Liver (tissue), 9 donors: ENCODE measurements around the gene CFDP1. TPM values are rescaled to one million over a fixed set of nuclear protein-coding genes. Genes with fewer than 3 reads are reported as not detected.
A peak's percentile ranks its signal among the peaks of the same experiment; 100 is the strongest.

Source experiments
- DNase-seq: peaks from one replicate; pipeline ENCODE4 v3.0.0-alpha.2; 2017; ENCODE audit warnings: low spot score
- H3K27ac ChIP-seq, 2 donors: one replicate each; pipeline ENCODE4 v1.7.0; 2013; ENCODE audit warnings: inconsistent platforms in 2 of 2, low read length in 2 of 2, control low read depth in 1 of 2, low read depth in 1 of 2, mild to moderate bottlenecking in 1 of 2
- H3K27me3 ChIP-seq, 4 donors: one replicate each; pipeline versions ENCODE4 v1.6.1 to v1.7.0; 2013; ENCODE audit warnings: low read length in 3 of 4, inconsistent platforms in 1 of 4, mild to moderate bottlenecking in 1 of 4, moderate library complexity in 1 of 4; ENCODE audit not compliant: control insufficient read depth in 4 of 4, insufficient read depth in 4 of 4
- H3K36me3 ChIP-seq, 4 donors: one replicate each; pipeline versions ENCODE4 v1.6.1 to v1.7.0; 2013; ENCODE audit warnings: low read length in 3 of 4, mild to moderate bottlenecking in 3 of 4, low read depth in 1 of 4, moderate library complexity in 1 of 4; ENCODE audit not compliant: control insufficient read depth in 4 of 4, insufficient read depth in 3 of 4
- H3K4me1 ChIP-seq, 4 donors: one replicate each; pipeline versions ENCODE4 v1.6.1 to v1.7.0; 2013; ENCODE audit warnings: low read length in 3 of 4, mild to moderate bottlenecking in 3 of 4, moderate library complexity in 1 of 4; ENCODE audit not compliant: control insufficient read depth in 4 of 4, insufficient read depth in 4 of 4
- H3K4me3 ChIP-seq, 3 donors: one replicate each; pipeline versions ENCODE4 v1.6.1 to v1.7.0; 2013; ENCODE audit warnings: low read length in 3 of 3, control low read depth in 1 of 3, low read depth in 1 of 3, mild to moderate bottlenecking in 1 of 3
- H3K9ac ChIP-seq, 2 donors: one replicate each; pipeline ENCODE4 v1.7.0; 2013; ENCODE audit warnings: low read length in 2 of 2, mild to moderate bottlenecking in 2 of 2, moderate library complexity in 2 of 2, control low read depth in 1 of 2, low read depth in 1 of 2
- H3K9me3 ChIP-seq, 4 donors: one replicate each; pipeline versions ENCODE4 v1.6.1 to v1.7.0; 2013; ENCODE audit warnings: low read length in 3 of 4; ENCODE audit not compliant: control insufficient read depth in 4 of 4
- ATF3 ChIP-seq: IDR thresholded peaks from 2 replicates; pipeline ENCODE4 v1.6.1; 2016; ENCODE audit warnings: antibody characterized with exemption
- CTCF ChIP-seq: fragments of 150-350 bp; IDR thresholded peaks from 2 replicates; pipeline ENCODE4 v1.5.1; 2017; ENCODE audit warnings: improper control_type of control experiment, low read depth, low read length; ENCODE audit not compliant: missing input control
- FOXA1 ChIP-seq: IDR thresholded peaks from 2 replicates; pipeline ENCODE4 v1.6.1; 2016; ENCODE audit warnings: antibody characterized with exemption
- FOXA2 ChIP-seq: IDR thresholded peaks from 2 replicates; pipeline ENCODE4 v1.6.1; 2016; ENCODE audit warnings: antibody characterized with exemption
- GABPA ChIP-seq, 2 donors: IDR thresholded peaks in 1 of 2; conservative IDR thresholded peaks in 1 of 2; 2 replicates each; pipeline ENCODE4 v1.6.1; 2016; ENCODE audit warnings: antibody characterized with exemption in 2 of 2, mild to moderate bottlenecking in 1 of 2, moderate library complexity in 1 of 2
- HNF4A ChIP-seq, 2 donors: conservative IDR thresholded peaks; 2 replicates each; pipeline ENCODE4 v1.6.1; 2016; ENCODE audit warnings: antibody characterized with exemption in 2 of 2, mild to moderate bottlenecking in 2 of 2
- HNF4G ChIP-seq: IDR thresholded peaks from 2 replicates; pipeline ENCODE4 v1.6.1; 2016; ENCODE audit warnings: antibody characterized with exemption
- JUND ChIP-seq, 2 donors: IDR thresholded peaks; 2 replicates each; pipeline ENCODE4 v1.6.1; 2016; ENCODE audit warnings: antibody characterized with exemption in 2 of 2
- MAX ChIP-seq: IDR thresholded peaks from 2 replicates; pipeline ENCODE4 v1.6.1; 2016; ENCODE audit warnings: antibody characterized with exemption
- NR2F2 ChIP-seq: IDR thresholded peaks from 2 replicates; pipeline ENCODE4 v1.6.1; 2016; ENCODE audit warnings: antibody characterized with exemption
- RAD21 ChIP-seq, 2 donors: IDR thresholded peaks; 2 replicates each; pipeline ENCODE4 v1.6.1; 2016; ENCODE audit warnings: antibody characterized with exemption in 2 of 2, mild to moderate bottlenecking in 2 of 2
- RXRA ChIP-seq, 2 donors: IDR thresholded peaks; 2 replicates each; pipeline ENCODE4 v1.6.1; 2017 to 2018; ENCODE audit warnings: antibody characterized with exemption in 2 of 2, mild to moderate bottlenecking in 1 of 2
- TAF1 ChIP-seq: conservative IDR thresholded peaks from 2 replicates; pipeline ENCODE4 v1.6.1; 2016; ENCODE audit warnings: antibody characterized with exemption, mild to moderate bottlenecking
- YY1 ChIP-seq: IDR thresholded peaks from 2 replicates; pipeline ENCODE4 v1.6.1; 2016; ENCODE audit warnings: antibody characterized with exemption, mild to moderate bottlenecking
- ZBTB33 ChIP-seq: IDR thresholded peaks from 2 replicates; pipeline ENCODE4 v1.6.1; 2016; ENCODE audit warnings: antibody characterized with exemption
- WGBS: extraction: QIAGEN DNeasy Blood & Tissue Kit; methylation state at CpG from one replicate; pipeline ENCODE4 v1.1.7; 2013; 5-methylcytosine and 5-hydroxymethylcytosine counted together
- polyA plus RNA-seq, 2 donors: library from polyadenylated mRNA; stranded (reverse) in 1 of 2; unstranded in 1 of 2; fragments of 200-250 nt in 1 of 2; fragments of >200 nt in 1 of 2; fragmentation: Nextera tagmentation in 1 of 2; extraction: Ambion mirVana in 1 of 2; gene quantifications; one replicate each; pipeline versions ENCODE4 v1.2.1 to v1.2.3, GENCODE V29; 2013 to 2015
- total RNA-seq, 2 donors: library from RNA; depleted of rRNA; stranded (reverse); fragments of >200 nt; gene quantifications; one replicate each; pipeline ENCODE4 v1.2.3, GENCODE V29; 2014
- donor health status: healthy.
- donor health status: healthy.
- donor health status: healthy.
- donor health status: healthy.
- donor health status: healthy.

Gene CFDP1
- total and polyA plus RNA-seq, 4 donors = 20.5 to 49.2 (median 33.9) TPM

GRCh38 chr16:75385507-75386152, 47.7 kb downstream of the CFDP1 start:
- no peak for TF ChIP-seq ATF3
- TF ChIP-seq RAD21 (IDR thresholded peaks at IDR 0.05) = peak; percentile 90 to 94
- no peak for TF ChIP-seq TAF1
- no peak for TF ChIP-seq MAX
- peak in 1 of 2 donors; percentile 8 for TF ChIP-seq HNF4A (conservative IDR thresholded peaks at IDR 0.05)
- TF ChIP-seq YY1 = no peak
- no peak for TF ChIP-seq FOXA1
- TF ChIP-seq CTCF = peak; percentile 75
- TF ChIP-seq NR2F2 = no peak
- no peak for TF ChIP-seq HNF4G
- no peak for TF ChIP-seq ZBTB33
- TF ChIP-seq GABPA (IDR thresholded peaks at IDR 0.05 in 1 of 2, conservative IDR thresholded peaks at IDR 0.05 in 1 of 2) = no peak
- TF ChIP-seq FOXA2 = no peak
- no peak for DNase-seq
- H3K27me3 ChIP-seq = no peaks in the 10 kb centered on the region
- H3K27ac ChIP-seq = no peak overlapping the region
- 33% methylated on average over 5 of the region's 5 CpGs for WGBS
- peaks cover 0 to 3% (median 0%) of the 10 kb centered on the region in 4 donors for H3K4me1 ChIP-seq
- H3K36me3 ChIP-seq = peaks cover 0 to 4% (median under 1%) of the 10 kb centered on the region in 4 donors
- H3K9me3 ChIP-seq = no peaks in the 10 kb centered on the region
- H3K9ac ChIP-seq = no peak overlapping the region
- no peak overlapping the region for H3K4me3 ChIP-seq

- Histone ChIP-seq H3K4me3 (no peak overlapping the region), H3K27me3 (no peaks in the 10 kb centered on the region), H3K27ac (no peak overlapping the region), H3K4me1 (peaks cover 0 to 5% (median 0%) of the 10 kb centered on the region in 4 donors), H3K9ac (no peak overlapping the region), H3K36me3 (peaks cover 0 to 1% (median 0%) of the 10 kb centered on the region in 4 donors), H3K9me3 (no peaks in the 10 kb centered on the region)
- TF ChIP-seq MAX = no peak
- TF ChIP-seq JUND (IDR thresholded peaks at IDR 0.05) = no peak
- no peak for TF ChIP-seq RXRA (IDR thresholded peaks at IDR 0.05)
- no peak for DNase-seq
- WGBS = 92% methylated on average over 1 of the region's 1 CpG
These were observed 50.2 kb downstream of the CFDP1 start for GRCh38 chr16:75383141-75383540.
